Upper lobe of right lung (tissue), 1 donor: ENCODE measurements around the gene TFPT. TPM values are rescaled to one million over a fixed set of nuclear protein-coding genes. Genes with fewer than 3 reads are reported as not detected.

Source experiments
- ATAC-seq: fragments of 200-7000 bp; cut with Tn5 transposase; one replicate; pipeline ENCODE4 v1.9.1; 2020; ENCODE audit warnings: mild to moderate bottlenecking, moderate library complexity
- DNase-seq: peaks from one replicate; pipeline ENCODE4 v3.0.0-alpha.2; 2020
- H3K27ac ChIP-seq: fragments of 200-600 bp; one replicate; pipeline ENCODE4 v1.8.0; 2022
- H3K27me3 ChIP-seq: fragments of 200-600 bp; one replicate; pipeline ENCODE4 v1.8.0; 2022; ENCODE audit warnings: mild to moderate bottlenecking
- H3K36me3 ChIP-seq: fragments of 200-600 bp; one replicate; pipeline ENCODE4 v1.8.0; 2022
- H3K4me1 ChIP-seq: fragments of 200-600 bp; one replicate; pipeline ENCODE4 v1.8.0; 2022
- H3K4me3 ChIP-seq: fragments of 200-600 bp; one replicate; pipeline ENCODE4 v1.8.0; 2022; ENCODE audit warnings: mild to moderate bottlenecking
- H3K9me3 ChIP-seq: fragments of 200-600 bp; one replicate; pipeline ENCODE4 v1.8.0; 2022
- CTCF ChIP-seq: fragments of 200-600 bp; IDR thresholded peaks from one replicate; pipeline ENCODE4 v1.8.0; 2022; ENCODE audit warnings: antibody characterized with exemption
- intact Hi-C: fragments of 100-400 bp; cut with DNase I; formaldehyde crosslinking; loops from one replicate; pipeline ENCODE4 v1.11.0; 2022
- total RNA-seq: library from RNA; stranded (reverse); fragmentation: NEBNext Ultra II Directional; extraction: Animal tissue kit (Norgen Biotek cat#: 25700); gene quantifications from one replicate; pipeline ENCODE4 v1.2.1, GENCODE V29; 2021
- donor health status: DM: no; HTN: yes; CAD: no; lungs with severe emphysema.

The TFPT gene
- total RNA-seq, 1 donor from 2014 or later, result 19.5 TPM

- intact Hi-C loops, result no loop called here
- TF ChIP-seq CTCF, result no peak
- DNase-seq (no peak), ATAC-seq (no peak)
- Histone ChIP-seq H3K4me3 (no peak overlapping the region), H3K9me3 (no peaks in the 10 kb centered on the region), H3K27ac (no peak overlapping the region), H3K4me1 (peaks cover 10% of the 10 kb centered on the region), H3K27me3 (no peaks in the 10 kb centered on the region), H3K36me3 (peaks cover 82% of the 10 kb centered on the region)
These were observed 30.2 kb upstream of the TFPT start for GRCh38 chr19:54145541-54146158.

- DNase-seq, result no peak
- TF ChIP-seq CTCF, result no peak
- ATAC-seq, result no peak
- peaks cover 29% of the 10 kb centered on the region for H3K4me1 ChIP-seq
- H3K27me3 ChIP-seq, result no peaks in the 10 kb centered on the region
- peaks cover 57% of the 10 kb centered on the region for H3K36me3 ChIP-seq
- H3K9me3 ChIP-seq, result no peaks in the 10 kb centered on the region
- H3K4me3 ChIP-seq, result no peak overlapping the region
- intact Hi-C loops, result no loop called here
- no peak overlapping the region for H3K27ac ChIP-seq
These were observed 26.8 kb upstream of the TFPT start for GRCh38 chr19:54142166-54142780.

GRCh38 chr19:54141356-54141755, 25.9 kb upstream of the TFPT start:
- Histone ChIP-seq H3K4me1 (peaks cover 31% of the 10 kb centered on the region), H3K27ac (no peak overlapping the region), H3K9me3 (no peaks in the 10 kb centered on the region), H3K4me3 (no peak overlapping the region), H3K27me3 (no peaks in the 10 kb centered on the region), H3K36me3 (peaks cover 48% of the 10 kb centered on the region)
- DNase-seq (no peak), ATAC-seq (no peak)
- intact Hi-C loops, result no loop called here
- no peak for TF ChIP-seq CTCF

- H3K27me3 ChIP-seq, result no peaks in the 10 kb centered on the region
- no peak for TF ChIP-seq CTCF
- H3K27ac ChIP-seq, result peak overlapping the region; percentile 98
- H3K36me3 ChIP-seq, result peaks cover 21% of the 10 kb centered on the region
- intact Hi-C loops, result no loop called here
- ATAC-seq (no peak), DNase-seq (no peak)
- peaks cover 37% of the 10 kb centered on the region for H3K4me1 ChIP-seq
- peak overlapping the region; percentile 96 for H3K4me3 ChIP-seq
- no peaks in the 10 kb centered on the region for H3K9me3 ChIP-seq
These were observed 23.2 kb upstream of the TFPT start for GRCh38 chr19:54138489-54139256.

GRCh38 chr19:54137699-54138488, 22.4 kb upstream of the TFPT start, which contains the start of gene CNOT3:
Gene CNOT3, plus strand, starts transcription at chr19:54137762. Its CDS starts 5,217 bp downstream, at chr19:54142979.
- H3K27me3 ChIP-seq, result no peaks in the 10 kb centered on the region
- peak; percentile 74 for DNase-seq
- H3K36me3 ChIP-seq, result peaks cover 13% of the 10 kb centered on the region
- H3K4me3 ChIP-seq, result peak within 1 kb of the TSS; percentile 96
- H3K9me3 ChIP-seq, result no peaks in the 10 kb centered on the region
- ATAC-seq, result no peak
- peak within 1 kb of the TSS; percentile 98 for H3K27ac ChIP-seq
- intact Hi-C loops, result no loop called here
- H3K4me1 ChIP-seq, result peaks cover 37% of the 10 kb centered on the region
- no peak for TF ChIP-seq CTCF
